Measurements from ENCODE around the gene TTLL8.

- TF ChIP-seq CTCF (conservative IDR thresholded peaks at IDR 0.05; ENCODE audit: low read length) (no peak), EZH2phosphoT487 (IDR thresholded peaks at IDR 0.05; ENCODE audit: borderline replicate concordance, low read depth, low read length) (no peak)
These were observed 58.8 kb downstream of the TTLL8 start for GRCh38 chr22:49999063-49999945.
